HG03457 (cell line): ENCODE measurements around the gene LNPEP.

Source experiments
- ATAC-seq: cut with Tn5 transposase; IDR thresholded peaks from one replicate; pipeline ENCODE4 v1.9.1; 2021; ENCODE audit warnings: moderate number of reproducible peaks; ENCODE audit not compliant: unreplicated experiment

The LNPEP gene

GRCh38 chr5:96957254-96958049 is 21.6 kb downstream of the LNPEP start:
- peak; percentile 33 for ATAC-seq

GRCh38 chr5:96958977-96959376 is 23.1 kb downstream of the LNPEP start:
- ATAC-seq: no peak

- peak; percentile 43 for ATAC-seq
Measured at GRCh38 chr5:96961053-96961452, 25.2 kb downstream of the LNPEP start.

GRCh38 chr5:96962540-96962991 is 26.7 kb downstream of the LNPEP start:
- no peak for ATAC-seq

GRCh38 chr5:96963267-96963666 is 27.4 kb downstream of the LNPEP start:
- ATAC-seq: peak; percentile 64

- ATAC-seq: no peak
Measured at GRCh38 chr5:96966801-96967200, 30.9 kb downstream of the LNPEP start.

GRCh38 chr5:96967400-96967799 is 31.5 kb downstream of the LNPEP start:
- ATAC-seq: no peak

GRCh38 chr5:96968074-96968473 is 32.2 kb downstream of the LNPEP start:
- ATAC-seq: no peak

- no peak for ATAC-seq
Measured at GRCh38 chr5:96968614-96969013, 32.7 kb downstream of the LNPEP start.

- ATAC-seq: no peak
Measured at GRCh38 chr5:96969366-96969765, 33.5 kb downstream of the LNPEP start.

GRCh38 chr5:96972599-96973334 is 36.9 kb downstream of the LNPEP start:
- ATAC-seq: no peak

- ATAC-seq: no peak
Measured at GRCh38 chr5:96973532-96974401, 37.9 kb downstream of the LNPEP start.

GRCh38 chr5:96975656-96976055 is 39.8 kb downstream of the LNPEP start:
- ATAC-seq: no peak

GRCh38 chr5:96977228-96977627 is 41.3 kb downstream of the LNPEP start:
- ATAC-seq: no peak

GRCh38 chr5:96978812-96979449 is 43.1 kb downstream of the LNPEP start:
- ATAC-seq: no peak

GRCh38 chr5:96984506-96985192 is 48.8 kb downstream of the LNPEP start:
- ATAC-seq: no peak

GRCh38 chr5:96986450-96986849 is 50.6 kb downstream of the LNPEP start:
- no peak for ATAC-seq

- ATAC-seq: no peak
Measured at GRCh38 chr5:96990102-96990501, 54.2 kb downstream of the LNPEP start.

- no peak for ATAC-seq
Measured at GRCh38 chr5:96991708-96992107, 55.8 kb downstream of the LNPEP start.

- ATAC-seq: no peak
Measured at GRCh38 chr5:96993760-96994159, 57.9 kb downstream of the LNPEP start.
